Transverse colon (tissue), 4 donors: ENCODE results near the gene MYCBP2.

ENCODE experiments used
- POLR2A ChIP-seq: fragments of 450-650 bp; IDR thresholded peaks from one replicate; pipeline ENCODE4 v1.6.1; 2016; ENCODE audit warnings: antibody characterized with exemption, mild to moderate bottlenecking, moderate library complexity
- POLR2AphosphoS5 ChIP-seq, 3 donors: sonication (generic); formaldehyde crosslinking; IDR thresholded peaks; one replicate each; pipeline ENCODE4 v1.6.1; 2016; ENCODE audit warnings: antibody characterized with exemption in 3 of 3
- TF ChIP-seq, protein P1 (sequence below), 5 experiments: fragments of 200-600 bp in 3 of 5; fragments of 450-650 bp in 2 of 5; sonication (generic) in 3 of 5; IDR thresholded peaks; 1 replicate in 2 of 5; 2 replicates in 3 of 5; pipeline ENCODE4 v1.5.1; 2016 to 2017; ENCODE audit warnings: antibody characterized with exemption in 5 of 5, inconsistent platforms in 3 of 5, mild to moderate bottlenecking in 2 of 5, moderate library complexity in 1 of 5

DNA sequence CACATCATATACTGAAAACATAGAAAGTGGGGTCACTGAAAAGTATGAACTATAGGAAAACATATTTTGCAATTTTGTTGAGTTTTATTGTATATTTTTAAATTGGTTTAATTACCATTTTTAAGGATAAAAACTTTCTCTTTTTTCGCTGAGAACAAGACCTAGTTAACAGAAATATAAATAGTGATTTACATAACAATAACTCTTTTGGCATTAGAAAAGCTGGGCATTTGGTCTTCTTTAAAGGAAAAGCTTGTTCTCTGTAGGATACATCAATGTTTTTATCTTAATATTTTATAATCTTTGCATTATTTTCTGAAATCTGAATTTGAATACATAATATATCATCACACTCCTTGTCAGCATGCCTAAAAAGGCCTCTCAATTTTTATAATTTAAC, 47.4 kb upstream of the MYCBP2 start:
- TF ChIP-seq POLR2A (no peak), POLR2AphosphoS5 (IDR thresholded peaks at IDR 0.05) (no peak)
- TF ChIP-seq, protein P1, sequence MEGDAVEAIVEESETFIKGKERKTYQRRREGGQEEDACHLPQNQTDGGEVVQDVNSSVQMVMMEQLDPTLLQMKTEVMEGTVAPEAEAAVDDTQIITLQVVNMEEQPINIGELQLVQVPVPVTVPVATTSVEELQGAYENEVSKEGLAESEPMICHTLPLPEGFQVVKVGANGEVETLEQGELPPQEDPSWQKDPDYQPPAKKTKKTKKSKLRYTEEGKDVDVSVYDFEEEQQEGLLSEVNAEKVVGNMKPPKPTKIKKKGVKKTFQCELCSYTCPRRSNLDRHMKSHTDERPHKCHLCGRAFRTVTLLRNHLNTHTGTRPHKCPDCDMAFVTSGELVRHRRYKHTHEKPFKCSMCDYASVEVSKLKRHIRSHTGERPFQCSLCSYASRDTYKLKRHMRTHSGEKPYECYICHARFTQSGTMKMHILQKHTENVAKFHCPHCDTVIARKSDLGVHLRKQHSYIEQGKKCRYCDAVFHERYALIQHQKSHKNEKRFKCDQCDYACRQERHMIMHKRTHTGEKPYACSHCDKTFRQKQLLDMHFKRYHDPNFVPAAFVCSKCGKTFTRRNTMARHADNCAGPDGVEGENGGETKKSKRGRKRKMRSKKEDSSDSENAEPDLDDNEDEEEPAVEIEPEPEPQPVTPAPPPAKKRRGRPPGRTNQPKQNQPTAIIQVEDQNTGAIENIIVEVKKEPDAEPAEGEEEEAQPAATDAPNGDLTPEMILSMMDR (IDR thresholded peaks at IDR 0.05), result no peak
